DOHH2 (cell line): Measurements from ENCODE around the gene COX8A.

Experiments
- H3F3A ChIP-seq: fragments of 200-600 bp; sonication (generic), shearing (Covaris generic); 2 replicates; pipeline ENCODE4 v1.6.0; 2016; ENCODE audit warnings: antibody characterized with exemption, mild to moderate bottlenecking; ENCODE audit not compliant: control insufficient read depth, insufficient read depth
- H3K27ac ChIP-seq: fragments of 200-600 bp; sonication (generic); 2 replicates; pipeline ENCODE4 v1.5.1; 2014; ENCODE audit warnings: low read depth, mild to moderate bottlenecking, low read length, moderate library complexity
- H3K27me3 ChIP-seq: fragments of 200-600 bp; sonication (generic); 2 replicates; pipeline ENCODE4 v1.6.1; 2014; ENCODE audit warnings: mild to moderate bottlenecking, low read length, mixed read lengths; ENCODE audit not compliant: control insufficient read depth
- H3K36me3 ChIP-seq: fragments of 200-600 bp; sonication (generic); 2 replicates; pipeline ENCODE4 v1.6.1; 2014; ENCODE audit warnings: mild to moderate bottlenecking, low read length, moderate library complexity, mixed read lengths; ENCODE audit not compliant: control insufficient read depth
- H3K4me1 ChIP-seq: fragments of 200-600 bp; sonication (generic); 2 replicates; pipeline ENCODE4 v1.6.1; 2014; ENCODE audit warnings: mild to moderate bottlenecking, low read length, mixed read lengths; ENCODE audit not compliant: control insufficient read depth
- H3K4me2 ChIP-seq: fragments of 200-600 bp; sonication (generic); 2 replicates; pipeline ENCODE4 v1.6.0; 2014; ENCODE audit warnings: mild to moderate bottlenecking, low read length, moderate library complexity
- H3K4me3 ChIP-seq: fragments of 200-600 bp; sonication (generic); 2 replicates; pipeline ENCODE4 v1.5.1; 2014; ENCODE audit warnings: mild to moderate bottlenecking, low read length, mixed read lengths
- H3K79me2 ChIP-seq: fragments of 200-600 bp; sonication (generic); 2 replicates; pipeline ENCODE4 v1.6.1; 2014; ENCODE audit warnings: mild to moderate bottlenecking, low read length, mixed read lengths; ENCODE audit not compliant: control insufficient read depth
- H3K9me2 ChIP-seq: fragments of 200-600 bp; sonication (generic); replicated peaks from 2 replicates; pipeline ENCODE4 v1.6.1; 2014; ENCODE audit warnings: mild to moderate bottlenecking, low read length, mixed read lengths; ENCODE audit not compliant: control insufficient read depth
- H3K9me3 ChIP-seq: fragments of 200-600 bp; sonication (generic); 2 replicates; pipeline ENCODE4 v1.6.1; 2014; ENCODE audit warnings: antibody characterized with exemption, low read length, mixed read lengths; ENCODE audit not compliant: control insufficient read depth, insufficient read depth
- H4K20me1 ChIP-seq: fragments of 200-600 bp; sonication (generic); 2 replicates; pipeline ENCODE4 v1.6.0; 2014; ENCODE audit warnings: low read depth, mild to moderate bottlenecking, antibody characterized with exemption, low read length, moderate library complexity; ENCODE audit not compliant: control insufficient read depth, insufficient read depth
- EZH2phosphoT487 ChIP-seq: fragments of 200-600 bp; sonication (generic); IDR thresholded peaks from 2 replicates; pipeline ENCODE4 v1.6.1; 2017; ENCODE audit warnings: borderline replicate concordance, mild to moderate bottlenecking, antibody characterized with exemption, low read length, moderate library complexity, mixed read lengths
- TF ChIP-seq, protein P1 (sequence below): fragments of 200-600 bp; sonication (generic); IDR thresholded peaks from one replicate; pipeline ENCODE4 v1.5.1; 2014; ENCODE audit warnings: antibody characterized with exemption, mild to moderate bottlenecking, low read depth, low read length; ENCODE audit not compliant: poor library complexity, severe bottlenecking

Gene COX8A

DNA sequence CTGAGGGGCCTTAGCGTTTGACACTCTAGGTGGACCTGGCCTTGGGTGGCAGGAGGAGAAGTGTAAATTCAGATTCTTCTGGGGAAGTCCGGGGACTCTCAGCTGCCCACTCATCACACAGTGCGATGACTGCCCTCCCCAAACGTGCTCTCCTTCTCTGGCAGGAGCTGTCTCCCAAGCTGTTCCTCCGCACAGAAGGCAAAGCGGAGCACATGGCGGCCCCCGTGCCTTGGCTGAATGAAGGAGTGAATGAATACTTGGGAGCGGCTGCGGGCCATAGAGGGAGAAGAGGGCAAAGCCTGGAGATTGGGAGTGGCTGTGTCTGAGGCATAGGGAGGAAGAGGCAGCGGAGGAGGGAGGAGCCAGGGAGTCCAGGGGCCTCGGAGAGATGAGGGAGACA, 42.5 kb upstream of the COX8A start:
- Histone ChIP-seq H3K4me2 (no peak overlapping the region), H3K36me3 (no peaks in the 10 kb centered on the region), H3K4me3 (no peak overlapping the region), H3K9me2 (no peaks in the 10 kb centered on the region), H3K79me2 (no peaks in the 10 kb centered on the region), H3K27ac (no peak overlapping the region), H3F3A (no peaks in the 10 kb centered on the region), H3K4me1 (no peaks in the 10 kb centered on the region; the same call in 1 of the 2 replicates), H4K20me1 (no peaks in the 10 kb centered on the region), H3K9me3 (no peaks in the 10 kb centered on the region), H3K27me3 (peaks cover 8% of the 10 kb centered on the region; the same call in 1 of the 2 replicates)
- TF ChIP-seq, protein P1, sequence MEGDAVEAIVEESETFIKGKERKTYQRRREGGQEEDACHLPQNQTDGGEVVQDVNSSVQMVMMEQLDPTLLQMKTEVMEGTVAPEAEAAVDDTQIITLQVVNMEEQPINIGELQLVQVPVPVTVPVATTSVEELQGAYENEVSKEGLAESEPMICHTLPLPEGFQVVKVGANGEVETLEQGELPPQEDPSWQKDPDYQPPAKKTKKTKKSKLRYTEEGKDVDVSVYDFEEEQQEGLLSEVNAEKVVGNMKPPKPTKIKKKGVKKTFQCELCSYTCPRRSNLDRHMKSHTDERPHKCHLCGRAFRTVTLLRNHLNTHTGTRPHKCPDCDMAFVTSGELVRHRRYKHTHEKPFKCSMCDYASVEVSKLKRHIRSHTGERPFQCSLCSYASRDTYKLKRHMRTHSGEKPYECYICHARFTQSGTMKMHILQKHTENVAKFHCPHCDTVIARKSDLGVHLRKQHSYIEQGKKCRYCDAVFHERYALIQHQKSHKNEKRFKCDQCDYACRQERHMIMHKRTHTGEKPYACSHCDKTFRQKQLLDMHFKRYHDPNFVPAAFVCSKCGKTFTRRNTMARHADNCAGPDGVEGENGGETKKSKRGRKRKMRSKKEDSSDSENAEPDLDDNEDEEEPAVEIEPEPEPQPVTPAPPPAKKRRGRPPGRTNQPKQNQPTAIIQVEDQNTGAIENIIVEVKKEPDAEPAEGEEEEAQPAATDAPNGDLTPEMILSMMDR: no peak
- TF ChIP-seq EZH2phosphoT487: no peak

DNA sequence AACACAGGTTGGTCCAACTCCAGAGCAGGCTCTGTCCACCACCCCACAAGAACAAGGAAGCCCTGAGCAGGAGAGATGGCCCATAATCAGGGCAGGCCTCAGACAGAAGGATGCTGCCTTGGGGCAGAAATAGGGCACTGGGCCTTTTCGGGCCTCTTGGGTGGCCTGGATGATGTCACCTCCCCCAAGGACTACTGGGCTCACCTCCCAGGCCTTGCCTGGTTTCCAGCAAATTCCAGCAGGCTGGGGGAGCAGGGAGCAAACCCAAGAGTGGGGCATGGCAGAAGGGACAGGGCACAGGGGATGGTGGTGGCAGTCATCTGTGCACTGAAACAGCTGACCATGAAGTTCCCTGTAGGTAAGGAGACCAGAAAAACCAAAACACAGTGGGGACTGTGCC, 41.0 kb upstream of the COX8A start:
- Histone ChIP-seq H3K4me2 (no peak overlapping the region), H3F3A (no peaks in the 10 kb centered on the region), H3K27me3 (peaks cover 5% of the 10 kb centered on the region; the same call in 1 of the 2 replicates), H3K4me1 (peaks cover 10% of the 10 kb centered on the region), H3K9me2 (no peaks in the 10 kb centered on the region), H3K9me3 (no peaks in the 10 kb centered on the region), H3K27ac (no peak overlapping the region), H3K4me3 (no peak overlapping the region), H3K36me3 (no peaks in the 10 kb centered on the region), H3K79me2 (no peaks in the 10 kb centered on the region), H4K20me1 (no peaks in the 10 kb centered on the region)
- TF ChIP-seq, protein P1: no peak
- no peak for TF ChIP-seq EZH2phosphoT487

DNA sequence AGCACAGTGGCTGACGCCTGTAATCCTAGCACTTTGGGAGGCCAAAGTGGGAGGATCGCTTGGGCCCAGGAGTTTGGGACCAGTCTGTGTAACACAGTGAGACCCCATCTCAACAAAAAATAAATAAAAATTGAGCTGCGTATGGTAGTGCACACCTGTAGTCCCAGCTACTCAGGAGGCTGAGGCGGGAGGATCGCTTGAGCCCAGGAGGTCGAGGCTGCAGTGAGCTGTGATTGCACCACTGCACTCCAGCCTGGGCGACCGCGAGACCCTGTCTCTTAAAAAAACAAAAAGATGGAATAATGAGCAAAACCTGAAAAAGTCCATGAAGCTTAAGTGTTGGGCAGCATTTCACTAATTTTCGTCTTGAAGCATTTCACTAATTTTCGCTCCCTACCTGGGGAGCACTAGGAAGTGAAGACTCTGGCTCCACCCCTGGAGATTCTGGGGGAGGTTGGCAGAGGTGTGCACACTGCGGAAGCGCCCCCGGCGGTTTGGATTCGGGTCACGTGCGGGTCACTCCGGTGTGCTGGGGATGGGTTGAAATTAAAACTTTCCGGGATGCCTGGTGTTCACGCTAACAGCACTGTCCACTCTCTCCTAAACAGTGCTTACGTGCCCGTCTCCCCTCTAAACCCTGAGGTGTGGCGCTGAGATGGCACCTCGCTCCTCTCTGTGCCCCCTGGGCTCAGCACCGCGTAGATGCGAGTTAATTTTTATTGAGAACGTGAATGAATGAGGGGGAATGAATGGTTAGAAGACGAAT, 36.5 kb upstream of the COX8A start:
- H3K79me2 ChIP-seq: peaks cover 41% of the 10 kb centered on the region
- peaks cover 5% of the 10 kb centered on the region; the same call in 1 of the 2 replicates for H3F3A ChIP-seq
- no peaks in the 10 kb centered on the region for H4K20me1 ChIP-seq
- peak overlapping the region; percentile 80 for H3K27ac ChIP-seq
- TF ChIP-seq, protein P1: peak; percentile 44
- TF ChIP-seq EZH2phosphoT487: no peak
- H3K36me3 ChIP-seq: peaks cover 23% of the 10 kb centered on the region
- H3K4me2 ChIP-seq: peak overlapping the region; percentile 99
- no peaks in the 10 kb centered on the region for H3K27me3 ChIP-seq
- H3K9me2 ChIP-seq: no peaks in the 10 kb centered on the region
- H3K4me3 ChIP-seq: peak overlapping the region; percentile 90
- H3K4me1 ChIP-seq: peaks cover 28% of the 10 kb centered on the region
- no peaks in the 10 kb centered on the region for H3K9me3 ChIP-seq
